GM19043 (cell line): Measurements from ENCODE around the gene SFRP2.

Source experiments
- ATAC-seq: cut with Tn5 transposase; IDR thresholded peaks from one replicate; pipeline ENCODE4 v1.9.1; 2021; ENCODE audit warnings: low read depth; ENCODE audit not compliant: unreplicated experiment

SFRP2 gene

DNA sequence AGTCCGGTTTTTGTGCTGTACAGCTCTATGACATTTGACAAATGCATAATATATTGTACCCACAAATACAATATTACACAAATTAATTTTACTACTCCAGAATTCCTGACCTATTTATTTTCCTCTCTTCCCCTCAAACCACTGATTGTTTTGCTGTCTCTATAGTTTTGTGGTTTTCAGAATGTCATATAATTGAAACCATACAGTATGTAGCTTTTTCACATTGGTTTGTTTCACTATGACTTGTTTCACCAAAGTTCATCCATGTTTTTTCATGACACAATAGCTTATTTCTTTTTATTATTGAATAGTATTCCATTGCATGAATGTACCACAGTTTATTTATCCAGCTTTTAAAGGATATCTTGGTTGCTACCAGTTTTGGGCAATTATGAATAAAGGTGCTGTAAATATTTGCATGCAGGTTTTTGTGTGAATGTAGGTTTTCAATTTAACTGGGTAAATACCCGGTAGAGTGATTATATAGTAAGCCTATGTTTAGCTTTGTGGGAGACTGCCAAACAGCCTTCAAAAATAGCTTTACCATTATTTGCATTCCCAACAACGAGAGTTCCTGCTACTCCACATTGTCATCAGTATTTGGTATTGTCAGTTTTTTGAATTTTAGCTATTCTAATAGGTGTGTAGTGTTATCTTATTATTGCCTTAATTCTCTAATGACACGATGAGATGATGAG, 55.0 kb downstream of the SFRP2 start:
- ATAC-seq = peak; percentile 64

DNA sequence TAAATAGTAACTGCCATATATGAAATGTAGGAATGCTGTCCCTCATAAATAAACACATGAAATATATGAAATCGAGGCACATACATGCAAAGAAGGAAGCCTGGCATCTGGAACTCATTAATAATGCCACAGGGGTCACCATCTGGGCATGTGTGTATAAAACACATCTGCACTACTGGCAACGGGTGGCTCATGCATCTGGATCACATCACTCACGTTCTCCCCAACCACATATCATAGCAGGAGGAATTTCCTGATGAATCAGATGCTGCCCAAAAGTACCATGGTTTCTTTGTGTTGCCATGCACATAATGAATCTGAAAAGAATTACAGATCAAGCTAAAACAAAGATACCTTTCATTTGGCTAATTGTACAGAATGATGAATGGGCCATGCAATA, 57.6 kb downstream of the SFRP2 start:
- ATAC-seq = no peak
